Lung (tissue), 12 donors: ENCODE data around the gene ENO1. TPM values are rescaled to one million over a fixed set of nuclear protein-coding genes. Genes with fewer than 3 reads are reported as not detected.

Experiments
- ATAC-seq: fragments of 200-7000 bp; cut with Tn5 transposase; one replicate; pipeline ENCODE4 v1.9.1; 2020; ENCODE audit warnings: moderate number of reproducible peaks; ENCODE audit not compliant: insufficient read depth, low FRiP score
- DNase-seq, 3 donors: peaks; one replicate each; pipeline ENCODE4 v3.0.0-alpha.2; 2013 to 2017
- H3K27ac ChIP-seq, 2 donors: one replicate each; pipeline ENCODE4 v1.5.1; 2013; ENCODE audit warnings: mild to moderate bottlenecking in 2 of 2, moderate library complexity in 2 of 2, control low read depth in 1 of 2, inconsistent platforms in 1 of 2, low read depth in 1 of 2, low read length in 1 of 2
- H3K27me3 ChIP-seq, 3 donors: one replicate each; pipeline ENCODE4 v1.5.1; 2013; ENCODE audit warnings: low read length in 2 of 3; ENCODE audit not compliant: control insufficient read depth in 3 of 3, insufficient read depth in 3 of 3
- H3K36me3 ChIP-seq, 4 donors: one replicate each; pipeline ENCODE4 v1.5.1; 2013; ENCODE audit warnings: low read length in 4 of 4, mild to moderate bottlenecking in 1 of 4, moderate library complexity in 1 of 4; ENCODE audit not compliant: control insufficient read depth in 4 of 4, insufficient read depth in 4 of 4
- H3K4me1 ChIP-seq, 5 donors: one replicate each; pipeline ENCODE4 v1.5.1; 2013; ENCODE audit warnings: low read length in 5 of 5, mild to moderate bottlenecking in 2 of 5, moderate library complexity in 1 of 5; ENCODE audit not compliant: control insufficient read depth in 5 of 5, insufficient read depth in 5 of 5
- H3K4me3 ChIP-seq: one replicate; pipeline ENCODE4 v1.5.1; 2013; ENCODE audit warnings: mild to moderate bottlenecking, control low read depth, moderate library complexity
- H3K9ac ChIP-seq, 2 donors: one replicate each; pipeline ENCODE4 v1.5.1; 2013; ENCODE audit warnings: low read length in 2 of 2, control low read depth in 1 of 2; ENCODE audit not compliant: insufficient read depth in 1 of 2
- H3K9me3 ChIP-seq, 4 donors: one replicate each; pipeline ENCODE4 v1.5.1; 2013; ENCODE audit warnings: low read length in 3 of 4, mild to moderate bottlenecking in 1 of 4, moderate library complexity in 1 of 4; ENCODE audit not compliant: control insufficient read depth in 4 of 4, insufficient read depth in 3 of 4
- WGBS, 2 donors: extraction: QIAGEN DNeasy Blood & Tissue Kit; methylation state at CpG; one replicate each; pipeline ENCODE4 v1.1.7; 2013; 5-methylcytosine and 5-hydroxymethylcytosine counted together
- polyA plus RNA-seq, 2 donors: library from polyadenylated mRNA; stranded (reverse); fragments of 200-250 nt; gene quantifications; one replicate each; pipeline ENCODE4 v1.2.1, GENCODE V29; 2013
- total RNA-seq, 2 donors: library from RNA; depleted of rRNA in 1 of 2; stranded (reverse); fragments of >200 nt in 1 of 2; gene quantifications; one replicate each; pipeline ENCODE4 v1.2.1, GENCODE V29; 2014 to 2021
- TF ChIP-seq, protein P1 (sequence below): IDR thresholded peaks from 2 replicates; pipeline ENCODE4 v1.5.1; 2012; ENCODE audit warnings: mild to moderate bottlenecking; ENCODE audit errors: control extremely low read depth, extremely low read depth
- donor health status: control.
- donor health status: control.
- donor health status: Bipolar disorder and iron deficiency.
- donor health status: healthy.
- donor health status: DM: yes; HTN: yes; CAD: no.

ENO1 gene
- total and polyA plus RNA-seq, 4 donors, result 449 to 1,784 (median 959) TPM

DNA sequence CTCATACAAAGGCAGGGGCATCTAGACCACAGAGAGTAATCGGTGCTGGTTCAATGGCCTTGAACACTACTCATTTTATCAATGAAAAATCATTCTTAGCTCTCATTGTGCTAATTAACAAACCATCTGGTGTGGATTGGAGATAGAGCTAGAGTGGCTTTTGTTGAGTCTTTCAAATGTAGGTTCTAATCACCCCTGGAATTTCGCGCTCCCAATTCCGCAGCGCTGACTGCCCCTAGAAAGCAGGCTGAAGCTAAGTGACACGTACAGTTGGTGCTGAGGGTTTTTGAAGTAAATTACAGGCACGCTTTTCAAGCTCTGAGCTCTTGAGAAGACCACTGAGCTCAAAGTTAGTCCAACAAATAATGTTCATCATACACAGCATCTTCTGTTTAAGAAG, 36.0 kb upstream of the ENO1 start:
- ATAC-seq, result no peak
- 89 to 92% methylated on average over 7 of the region's 7 CpGs for WGBS, 2 donors
- Histone ChIP-seq H3K9ac (no peak overlapping the region), H3K4me3 (no peak overlapping the region), H3K9me3 (peaks cover 0 to 5% (median 0%) of the 10 kb centered on the region in 4 donors), H3K27me3 (no peaks in the 10 kb centered on the region), H3K36me3 (no peaks in the 10 kb centered on the region), H3K27ac (no peak overlapping the region), H3K4me1 (no peaks in the 10 kb centered on the region)
- no peak for DNase-seq
- TF ChIP-seq, protein P1, sequence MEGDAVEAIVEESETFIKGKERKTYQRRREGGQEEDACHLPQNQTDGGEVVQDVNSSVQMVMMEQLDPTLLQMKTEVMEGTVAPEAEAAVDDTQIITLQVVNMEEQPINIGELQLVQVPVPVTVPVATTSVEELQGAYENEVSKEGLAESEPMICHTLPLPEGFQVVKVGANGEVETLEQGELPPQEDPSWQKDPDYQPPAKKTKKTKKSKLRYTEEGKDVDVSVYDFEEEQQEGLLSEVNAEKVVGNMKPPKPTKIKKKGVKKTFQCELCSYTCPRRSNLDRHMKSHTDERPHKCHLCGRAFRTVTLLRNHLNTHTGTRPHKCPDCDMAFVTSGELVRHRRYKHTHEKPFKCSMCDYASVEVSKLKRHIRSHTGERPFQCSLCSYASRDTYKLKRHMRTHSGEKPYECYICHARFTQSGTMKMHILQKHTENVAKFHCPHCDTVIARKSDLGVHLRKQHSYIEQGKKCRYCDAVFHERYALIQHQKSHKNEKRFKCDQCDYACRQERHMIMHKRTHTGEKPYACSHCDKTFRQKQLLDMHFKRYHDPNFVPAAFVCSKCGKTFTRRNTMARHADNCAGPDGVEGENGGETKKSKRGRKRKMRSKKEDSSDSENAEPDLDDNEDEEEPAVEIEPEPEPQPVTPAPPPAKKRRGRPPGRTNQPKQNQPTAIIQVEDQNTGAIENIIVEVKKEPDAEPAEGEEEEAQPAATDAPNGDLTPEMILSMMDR, result no peak

DNA sequence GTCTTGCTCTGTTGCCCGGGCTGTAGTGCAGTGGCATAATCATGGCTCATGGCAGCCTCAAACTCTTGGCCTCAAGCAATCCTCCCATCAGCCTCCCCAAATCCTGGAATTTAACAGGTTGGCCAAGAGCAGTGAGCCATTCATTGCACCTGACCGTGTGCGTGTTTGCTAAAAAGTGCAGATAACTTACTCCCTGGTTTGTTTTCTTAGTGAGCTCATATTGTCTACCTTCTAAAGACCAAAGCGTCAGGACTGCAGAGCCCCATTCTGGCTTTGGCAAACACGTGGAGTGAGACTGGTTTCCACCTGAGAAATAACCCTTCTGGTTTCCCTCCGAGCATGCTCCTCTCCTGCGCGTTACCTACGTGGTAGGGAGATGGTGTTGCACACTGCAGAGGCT, 35.0 kb upstream of the ENO1 start:
- peaks cover 0 to 5% (median 0%) of the 10 kb centered on the region in 4 donors for H3K9me3 ChIP-seq
- WGBS, 2 donors, result 84 to 88% methylated on average over 9 of the region's 9 CpGs
- DNase-seq (peak in 1 of 3 donors; percentile 22), ATAC-seq (no peak)
- TF ChIP-seq, protein P1, result no peak
- no peak overlapping the region for H3K4me3 ChIP-seq
- H3K27me3 ChIP-seq, result no peaks in the 10 kb centered on the region
- no peak overlapping the region for H3K27ac ChIP-seq
- peaks cover 0 to 2% (median 0%) of the 10 kb centered on the region in 5 donors for H3K4me1 ChIP-seq
- H3K36me3 ChIP-seq, result no peaks in the 10 kb centered on the region
- no peak overlapping the region for H3K9ac ChIP-seq

DNA sequence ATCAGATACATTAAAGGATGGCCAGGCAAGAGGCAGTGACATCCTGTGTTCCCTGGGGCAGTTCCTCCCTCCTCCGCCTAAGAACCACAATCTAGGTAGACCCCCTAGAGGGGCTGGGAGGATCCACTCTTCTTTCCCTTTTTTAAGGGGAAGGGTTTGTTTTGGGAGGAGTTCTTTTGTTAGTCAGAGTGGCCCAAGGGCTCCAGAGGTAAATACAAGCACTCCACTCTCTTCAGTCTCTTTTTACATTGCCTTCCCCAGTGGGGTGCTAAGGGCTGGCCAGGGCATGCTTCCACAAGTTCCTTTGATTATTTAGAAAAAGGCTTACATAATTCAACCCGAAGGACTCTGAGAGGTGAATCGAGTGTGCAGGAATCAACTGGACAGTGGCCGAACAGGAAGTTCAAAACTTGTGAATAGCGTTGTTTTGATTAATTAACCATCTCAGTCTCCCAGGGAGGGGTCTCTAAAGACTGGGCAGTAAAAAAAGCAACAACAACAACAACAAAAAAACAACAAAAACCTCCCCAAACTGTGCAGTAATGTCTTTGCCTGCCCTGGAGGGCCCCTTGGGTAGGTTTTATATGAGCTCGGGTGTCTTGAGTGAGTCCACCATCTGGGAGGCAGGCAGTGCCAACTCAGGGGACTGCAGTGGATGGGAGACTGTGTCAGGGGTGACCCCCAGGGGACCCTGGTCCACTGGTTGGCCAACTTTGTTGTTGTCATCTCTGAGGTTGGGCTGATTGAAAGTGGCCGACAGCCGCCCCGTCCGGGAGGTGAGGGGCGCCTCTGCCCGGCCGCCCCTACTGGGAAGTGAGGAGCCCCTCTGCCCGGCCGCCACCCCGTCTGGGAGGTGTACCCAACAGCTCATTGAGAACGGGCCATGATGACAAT, 33.2 kb upstream of the ENO1 start:
- Histone ChIP-seq H3K4me1 (peaks cover 0 to 5% (median 0%) of the 10 kb centered on the region in 5 donors), H3K9ac (no peak overlapping the region), H3K36me3 (no peaks in the 10 kb centered on the region), H3K27ac (peak overlapping the region in 1 of 2 donors; percentile 18), H3K4me3 (no peak overlapping the region), H3K9me3 (peaks cover 0 to 5% (median 0%) of the 10 kb centered on the region in 4 donors), H3K27me3 (no peaks in the 10 kb centered on the region)
- WGBS, 2 donors, result 79 to 81% methylated on average over 13 to 16 of the region's 17 CpGs
- no peak for ATAC-seq
- no peak for DNase-seq
- TF ChIP-seq, protein P1, result no peak
